Retinal pigment epithelial cell (primary cell): ENCODE measurements around the gene INMT.
A peak's percentile ranks its signal among the peaks of the same experiment; 100 is the strongest.

Experiments
- DNase-seq: peaks from one replicate; pipeline ENCODE4 v3.0.0-alpha.2; 2010; ENCODE audit warnings: low read depth
- H3K4me3 ChIP-seq: 2 replicates; pipeline ENCODE4 v1.5.1; 2011; ENCODE audit warnings: mild to moderate bottlenecking, low read length, control low read depth, moderate library complexity
- TF ChIP-seq, protein P1 (sequence below): conservative IDR thresholded peaks from 2 replicates; pipeline ENCODE4 v1.5.1; 2011; ENCODE audit warnings: low read depth, low read length, control low read depth, inconsistent platforms

The INMT gene

GRCh38 chr7:30771880-30772425 is 20.0 kb downstream of the INMT start:
- H3K4me3 ChIP-seq: peak overlapping the region; percentile 81
- TF ChIP-seq, protein P1, sequence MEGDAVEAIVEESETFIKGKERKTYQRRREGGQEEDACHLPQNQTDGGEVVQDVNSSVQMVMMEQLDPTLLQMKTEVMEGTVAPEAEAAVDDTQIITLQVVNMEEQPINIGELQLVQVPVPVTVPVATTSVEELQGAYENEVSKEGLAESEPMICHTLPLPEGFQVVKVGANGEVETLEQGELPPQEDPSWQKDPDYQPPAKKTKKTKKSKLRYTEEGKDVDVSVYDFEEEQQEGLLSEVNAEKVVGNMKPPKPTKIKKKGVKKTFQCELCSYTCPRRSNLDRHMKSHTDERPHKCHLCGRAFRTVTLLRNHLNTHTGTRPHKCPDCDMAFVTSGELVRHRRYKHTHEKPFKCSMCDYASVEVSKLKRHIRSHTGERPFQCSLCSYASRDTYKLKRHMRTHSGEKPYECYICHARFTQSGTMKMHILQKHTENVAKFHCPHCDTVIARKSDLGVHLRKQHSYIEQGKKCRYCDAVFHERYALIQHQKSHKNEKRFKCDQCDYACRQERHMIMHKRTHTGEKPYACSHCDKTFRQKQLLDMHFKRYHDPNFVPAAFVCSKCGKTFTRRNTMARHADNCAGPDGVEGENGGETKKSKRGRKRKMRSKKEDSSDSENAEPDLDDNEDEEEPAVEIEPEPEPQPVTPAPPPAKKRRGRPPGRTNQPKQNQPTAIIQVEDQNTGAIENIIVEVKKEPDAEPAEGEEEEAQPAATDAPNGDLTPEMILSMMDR: no peak
- DNase-seq: no peak

- TF ChIP-seq, protein P1: no peak
- no peak overlapping the region for H3K4me3 ChIP-seq
- no peak for DNase-seq
Observed at GRCh38 chr7:30772984-30773383, 21.0 kb downstream of the INMT start.

GRCh38 chr7:30775992-30776391 is 24.1 kb downstream of the INMT start:
- no peak for DNase-seq

DNA sequence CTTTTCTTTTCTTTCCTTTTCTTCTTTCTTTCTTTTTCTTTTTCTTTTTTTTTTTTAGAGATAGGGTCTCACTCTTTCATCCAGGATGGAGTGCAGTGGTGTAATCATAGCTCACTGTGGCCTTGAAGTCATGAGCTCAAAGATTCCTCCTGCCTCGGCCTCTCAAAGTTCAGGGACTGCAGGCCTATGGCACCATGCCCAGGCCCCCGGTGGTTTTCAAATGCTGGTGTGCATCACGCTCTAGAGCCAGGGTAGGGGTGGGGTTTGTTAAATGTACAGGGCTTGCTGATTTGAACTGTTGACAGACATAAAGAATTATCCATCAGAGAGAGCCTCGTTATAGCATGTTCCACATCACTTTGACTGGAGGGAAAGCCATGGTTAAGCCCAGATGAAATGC is 25.0 kb downstream of the INMT start:
- TF ChIP-seq, protein P1: no peak
- no peak for DNase-seq

More at GRCh38 chr7:30775992-30776391, 24.1 kb downstream of the INMT start:
- H3K4me3 ChIP-seq: no peak overlapping the region
- TF ChIP-seq, protein P1: no peak

DNA sequence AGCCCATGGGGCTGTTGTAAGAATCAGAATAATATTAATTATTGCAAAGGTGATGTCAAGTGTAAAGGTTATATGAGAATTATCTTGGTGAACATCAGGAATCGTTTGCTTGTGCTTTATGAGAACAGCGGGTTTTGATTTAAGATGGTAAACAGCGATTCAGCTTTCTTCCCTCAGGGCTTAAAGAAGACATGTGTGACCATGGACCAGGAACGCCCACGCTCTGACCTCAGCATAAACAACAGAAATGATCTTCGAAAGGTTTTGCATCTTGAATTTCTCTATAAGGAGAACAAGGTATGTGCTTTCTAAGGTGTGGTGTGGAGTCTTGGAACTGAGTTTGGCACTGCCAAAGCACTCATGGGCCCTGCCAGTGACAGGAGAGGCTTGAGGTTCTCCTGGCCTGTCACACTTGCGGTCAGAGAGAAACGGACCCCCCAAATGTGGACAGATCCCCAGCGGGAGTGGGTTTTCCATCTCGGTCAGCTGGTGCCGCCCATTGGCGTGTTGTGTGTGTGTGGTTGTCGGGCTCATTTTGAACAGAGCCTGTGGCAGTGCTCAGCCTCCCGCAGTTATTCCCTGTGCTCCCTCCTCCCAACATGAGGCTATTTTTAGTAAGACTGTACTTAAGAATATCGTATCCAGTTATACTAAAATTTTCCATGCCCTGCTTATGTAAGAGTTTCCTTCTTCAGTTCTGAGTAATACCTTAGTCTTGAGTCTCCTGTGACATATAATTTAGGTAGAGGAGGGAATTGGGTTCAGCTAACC is 26.5 kb downstream of the INMT start:
- TF ChIP-seq, protein P1: no peak
- H3K4me3 ChIP-seq: no peak overlapping the region
- no peak for DNase-seq

More for the DNA sequence above, 25.0 kb downstream of the INMT start:
- H3K4me3 ChIP-seq: no peak overlapping the region

DNA sequence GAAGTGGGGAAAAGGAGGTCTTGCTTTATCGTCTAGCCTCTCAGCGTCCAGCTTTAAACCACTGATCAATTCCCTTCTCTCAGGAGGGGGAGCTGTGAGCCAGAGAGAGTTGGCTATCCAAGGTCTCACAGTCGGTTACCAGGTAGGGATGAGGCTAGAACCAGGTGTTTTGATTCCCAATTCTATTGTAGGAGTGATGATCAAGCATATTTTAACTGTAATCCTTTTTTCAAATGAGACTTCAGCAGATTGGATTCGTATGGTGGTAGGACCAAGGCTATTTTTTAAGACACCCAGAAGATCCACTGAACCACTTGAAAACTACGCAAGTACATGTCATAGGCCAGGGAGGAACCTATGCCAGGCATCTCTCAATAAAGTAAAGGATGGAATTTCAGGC is 27.6 kb downstream of the INMT start:
- DNase-seq: no peak
- no peak overlapping the region for H3K4me3 ChIP-seq
- TF ChIP-seq, protein P1: no peak

- TF ChIP-seq, protein P1: no peak
Observed at GRCh38 chr7:30780941-30781340, 29.0 kb downstream of the INMT start.

More at GRCh38 chr7:30780941-30781340, 29.0 kb downstream of the INMT start:
- DNase-seq: no peak
- H3K4me3 ChIP-seq: no peak overlapping the region
